Epithelial cell of esophagus (primary cell): ENCODE data around the gene MGAT4B.

Experiments
- DNase-seq: peaks from one replicate; pipeline ENCODE4 v3.0.0; 2010; ENCODE audit warnings: low read depth
- H3K4me3 ChIP-seq: 2 replicates; pipeline ENCODE4 v1.5.1; 2011; ENCODE audit warnings: mild to moderate bottlenecking, low read length, control low read depth
- TF ChIP-seq, protein P1 (sequence below): IDR thresholded peaks from 2 replicates; pipeline ENCODE4 v1.5.1; 2011; ENCODE audit warnings: low read depth, mild to moderate bottlenecking, low read length, control low read depth, inconsistent platforms; ENCODE audit not compliant: insufficient read depth; ENCODE audit errors: missing control alignments

The MGAT4B gene

GRCh38 chr5:179766726-179767455 is 39.8 kb downstream of the MGAT4B start:
- no peak overlapping the region for H3K4me3 ChIP-seq
- no peak for DNase-seq
- TF ChIP-seq, protein P1, sequence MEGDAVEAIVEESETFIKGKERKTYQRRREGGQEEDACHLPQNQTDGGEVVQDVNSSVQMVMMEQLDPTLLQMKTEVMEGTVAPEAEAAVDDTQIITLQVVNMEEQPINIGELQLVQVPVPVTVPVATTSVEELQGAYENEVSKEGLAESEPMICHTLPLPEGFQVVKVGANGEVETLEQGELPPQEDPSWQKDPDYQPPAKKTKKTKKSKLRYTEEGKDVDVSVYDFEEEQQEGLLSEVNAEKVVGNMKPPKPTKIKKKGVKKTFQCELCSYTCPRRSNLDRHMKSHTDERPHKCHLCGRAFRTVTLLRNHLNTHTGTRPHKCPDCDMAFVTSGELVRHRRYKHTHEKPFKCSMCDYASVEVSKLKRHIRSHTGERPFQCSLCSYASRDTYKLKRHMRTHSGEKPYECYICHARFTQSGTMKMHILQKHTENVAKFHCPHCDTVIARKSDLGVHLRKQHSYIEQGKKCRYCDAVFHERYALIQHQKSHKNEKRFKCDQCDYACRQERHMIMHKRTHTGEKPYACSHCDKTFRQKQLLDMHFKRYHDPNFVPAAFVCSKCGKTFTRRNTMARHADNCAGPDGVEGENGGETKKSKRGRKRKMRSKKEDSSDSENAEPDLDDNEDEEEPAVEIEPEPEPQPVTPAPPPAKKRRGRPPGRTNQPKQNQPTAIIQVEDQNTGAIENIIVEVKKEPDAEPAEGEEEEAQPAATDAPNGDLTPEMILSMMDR, result no peak

DNA sequence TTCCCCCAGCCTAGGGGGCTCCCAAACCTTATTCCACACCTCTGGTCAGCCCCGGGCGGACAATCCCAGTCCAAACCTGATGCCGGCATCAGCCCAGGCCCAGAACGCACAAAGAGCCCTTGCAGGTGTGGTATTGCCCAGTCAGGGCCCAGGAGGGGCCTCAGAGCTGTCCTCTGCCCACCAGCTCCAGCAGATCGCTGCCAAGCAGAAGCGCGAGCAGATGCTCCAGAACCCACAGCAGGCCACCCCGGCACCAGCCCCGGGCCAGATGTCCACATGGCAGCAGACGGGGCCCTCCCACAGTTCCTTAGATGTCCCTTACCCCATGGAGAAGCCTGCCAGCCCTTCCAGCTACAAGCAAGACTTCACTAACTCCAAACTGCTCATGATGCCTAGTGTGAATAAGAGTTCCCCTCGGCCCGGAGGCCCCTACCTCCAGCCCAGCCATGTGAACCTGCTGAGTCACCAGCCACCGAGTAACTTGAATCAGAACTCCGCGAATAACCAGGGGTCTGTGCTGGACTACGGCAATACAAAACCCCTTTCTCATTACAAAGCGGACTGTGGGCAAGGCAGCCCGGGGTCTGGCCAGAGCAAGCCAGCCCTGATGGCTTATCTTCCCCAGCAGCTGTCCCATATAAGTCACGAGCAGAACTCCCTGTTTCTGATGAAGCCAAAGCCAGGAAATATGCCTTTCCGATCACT is 40.5 kb downstream of the MGAT4B start:
- H3K4me3 ChIP-seq, result no peak overlapping the region
- no peak for DNase-seq
- TF ChIP-seq, protein P1, result no peak

DNA sequence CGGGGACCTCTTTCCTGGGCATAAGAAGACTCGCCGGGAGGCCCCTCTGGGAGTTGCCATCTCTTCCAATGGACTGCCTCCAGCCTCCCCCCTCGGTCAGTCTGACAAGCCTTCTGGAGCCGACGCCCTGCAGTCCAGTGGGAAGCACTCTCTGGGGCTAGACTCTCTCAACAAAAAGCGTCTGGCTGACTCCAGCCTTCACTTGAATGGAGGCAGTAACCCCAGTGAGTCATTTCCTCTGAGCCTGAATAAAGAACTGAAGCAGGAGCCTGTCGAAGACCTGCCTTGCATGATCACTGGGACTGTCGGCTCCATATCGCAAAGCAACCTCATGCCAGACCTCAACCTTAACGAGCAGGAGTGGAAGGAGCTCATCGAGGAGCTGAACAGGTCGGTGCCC is 41.3 kb downstream of the MGAT4B start:
- TF ChIP-seq, protein P1, result no peak
- no peak overlapping the region for H3K4me3 ChIP-seq
- peak; percentile 83 for DNase-seq

DNA sequence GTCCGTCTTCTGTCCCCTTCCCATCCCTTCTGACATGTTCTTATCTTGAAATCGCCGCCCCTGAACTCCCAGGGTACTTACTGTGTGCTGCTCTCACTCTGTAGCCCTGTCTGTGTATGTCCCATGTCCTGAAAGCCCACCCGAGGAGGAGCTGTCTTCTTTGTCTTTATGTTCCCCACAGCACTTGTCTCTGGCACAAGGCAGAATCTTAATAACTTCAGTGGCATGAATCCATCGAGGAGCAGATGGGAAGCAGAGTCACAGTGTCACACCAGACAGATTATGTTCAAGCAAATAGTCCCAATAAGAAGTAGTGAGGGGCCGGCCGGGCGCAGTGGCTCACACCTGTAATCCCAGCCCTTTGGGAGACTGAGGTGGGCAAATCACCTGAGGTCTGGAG is 42.6 kb downstream of the MGAT4B start:
- no peak for DNase-seq
- no peak overlapping the region for H3K4me3 ChIP-seq
- TF ChIP-seq, protein P1, result no peak

- no peak overlapping the region for H3K4me3 ChIP-seq
- peak; percentile 83 for DNase-seq
- TF ChIP-seq, protein P1, result peak; percentile 93
Observed at GRCh38 chr5:179763215-179763945, 43.3 kb downstream of the MGAT4B start.

- H3K4me3 ChIP-seq, result no peak overlapping the region
- peak; percentile 55 for DNase-seq
- TF ChIP-seq, protein P1, result no peak
Observed at GRCh38 chr5:179762781-179763176, 43.9 kb downstream of the MGAT4B start.
